ENCODE data around the gene REC8. TPM values are rescaled to one million over a fixed set of nuclear protein-coding genes. Genes with fewer than 3 reads are reported as not detected.
A peak's percentile ranks its signal among the peaks of the same experiment; 100 is the strongest.

Gene REC8
- total RNA-seq, 5 donors from 2014 or later (not counting 1 experiment from before 2014, with no cell fraction given) = 32.4 to 82.5 (median 41.5) TPM

DNA sequence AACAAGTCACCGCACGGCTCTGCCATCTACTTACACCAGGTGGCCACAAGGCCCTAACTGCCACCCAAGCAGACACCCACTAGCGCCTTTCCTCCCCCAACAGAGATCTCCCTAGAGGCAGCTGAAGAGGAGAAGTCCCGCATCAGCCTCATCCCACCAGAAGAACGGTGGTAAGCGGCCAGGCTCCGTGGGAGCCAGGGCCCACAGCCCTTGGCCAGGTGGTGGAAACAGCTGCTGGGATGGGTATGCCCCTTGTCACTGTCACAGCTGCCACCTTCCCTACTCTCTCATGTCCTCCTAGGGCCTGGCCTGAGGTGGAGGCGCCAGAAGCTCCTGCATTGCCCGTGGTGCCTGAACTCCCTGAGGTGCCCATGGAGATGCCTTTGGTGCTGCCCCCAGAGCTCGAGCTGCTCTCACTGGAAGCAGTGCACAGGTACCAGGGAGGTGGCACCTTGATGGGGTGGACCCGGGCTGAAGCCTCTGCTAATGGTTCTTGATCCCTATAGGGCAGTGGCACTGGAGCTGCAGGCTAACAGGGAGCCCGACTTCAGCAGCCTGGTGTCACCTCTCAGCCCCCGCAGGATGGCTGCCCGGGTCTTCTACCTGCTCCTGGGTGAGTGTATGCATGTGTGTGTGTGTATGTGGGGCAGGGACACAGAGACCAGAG is 7.5 kb downstream of the REC8 start:
- ChIA-PET CTCF (no interaction called here), POLR2A (interaction anchor here in 1 of 2 donors (0.6 kb wide), 1 partner anchor 8 kb away, joined by 9 read pairs; no protein-coding TSS in a partner anchor)
- peaks cover 0 to 9% (median 0%) of the 10 kb centered on the region in 3 donors for H3K4me1 Mint-ChIP-seq
- H3K36me3 Mint-ChIP-seq = peaks cover 41% of the 10 kb centered on the region
- H3K27me3 ChIP-seq (replicated peaks in 1 of 2; ENCODE audit: control insufficient read depth in 2 of 2, extremely low read depth in 1 of 2, insufficient read depth in 2 of 2, low read length in 1 of 2) = no peaks in the 10 kb centered on the region
- no peaks in the 10 kb centered on the region for H3K4me1 ChIP-seq (ENCODE audit: control insufficient read depth in 1 of 2, extremely low read depth in 1 of 2, insufficient read depth in 2 of 2, low read length in 2 of 2)
- 91% methylated on average over 11 of the region's 14 CpGs for WGBS (ENCODE audit: insufficient coverage)
- no peak overlapping the region for H3K4me3 ChIP-seq (ENCODE audit: control insufficient read depth in 1 of 2, extremely low read depth in 1 of 2, low read length in 1 of 2)
- H3K9me3 ChIP-seq = no peaks in the 10 kb centered on the region
- peak overlapping the region; percentile 17 to 66 for H3K27ac Mint-ChIP-seq
- ATAC-seq (replicated peaks in 1 of 4) (no peak), DNase-seq (no peak)
- no peaks in the 10 kb centered on the region for H3K9me3 Mint-ChIP-seq
- no peak overlapping the region for H3K4me3 Mint-ChIP-seq
- peaks cover 30 to 79% of the 10 kb centered on the region in 2 donors for H3K36me3 ChIP-seq (ENCODE audit: control insufficient read depth in 2 of 2, extremely low read depth in 1 of 2, insufficient read depth in 1 of 2, low read length in 1 of 2)
- no peaks in the 10 kb centered on the region for H3K27me3 Mint-ChIP-seq
- no peak overlapping the region for H3K27ac ChIP-seq (ENCODE audit: low read length)

- WGBS (ENCODE audit: insufficient coverage) = 93% methylated on average over 11 of the region's 18 CpGs
- Mint-ChIP-seq H3K27ac (peak overlapping the region; percentile 63 to 77), H3K27me3 (no peaks in the 10 kb centered on the region), H3K9me3 (no peaks in the 10 kb centered on the region), H3K4me3 (no peak overlapping the region), H3K4me1 (peaks cover 0 to 2% (median 0%) of the 10 kb centered on the region in 3 donors), H3K36me3 (peaks cover 35% of the 10 kb centered on the region)
- peaks cover 36 to 86% of the 10 kb centered on the region in 2 donors for H3K36me3 ChIP-seq (ENCODE audit: control insufficient read depth in 2 of 2, extremely low read depth in 1 of 2, insufficient read depth in 1 of 2, low read length in 1 of 2)
- H3K4me1 ChIP-seq (ENCODE audit: control insufficient read depth in 1 of 2, extremely low read depth in 1 of 2, insufficient read depth in 2 of 2, low read length in 2 of 2) = no peaks in the 10 kb centered on the region
- DNase-seq = no peak
- CTCF ChIA-PET = no interaction called here
- H3K27me3 ChIP-seq (replicated peaks in 1 of 2; ENCODE audit: control insufficient read depth in 2 of 2, extremely low read depth in 1 of 2, insufficient read depth in 2 of 2, low read length in 1 of 2) = no peaks in the 10 kb centered on the region
- POLR2A ChIA-PET = interaction anchor here in 1 of 2 donors (0.6 kb wide), 1 partner anchor 9 kb away, joined by 9 read pairs; no protein-coding TSS in a partner anchor
- no peaks in the 10 kb centered on the region for H3K9me3 ChIP-seq
- no peak overlapping the region for H3K4me3 ChIP-seq (ENCODE audit: control insufficient read depth in 1 of 2, extremely low read depth in 1 of 2, low read length in 1 of 2)
- no peak overlapping the region for H3K27ac ChIP-seq (ENCODE audit: low read length)
- ATAC-seq (replicated peaks in 1 of 4) = no peak
Measured at GRCh38 chr14:24179961-24180796, 8.3 kb downstream of the REC8 start.

- ATAC-seq (replicated peaks in 1 of 4) (no peak), DNase-seq (no peak)
- no peak overlapping the region for H3K27ac ChIP-seq (ENCODE audit: low read length)
- Mint-ChIP-seq H3K4me3 (no peak overlapping the region), H3K4me1 (peaks cover 0 to 3% (median 0%) of the 10 kb centered on the region in 3 donors), H3K27me3 (no peaks in the 10 kb centered on the region), H3K36me3 (peaks cover 37% of the 10 kb centered on the region), H3K27ac (peak overlapping the region in 1 of 2 donors; percentile 77), H3K9me3 (no peaks in the 10 kb centered on the region)
- H3K4me1 ChIP-seq (ENCODE audit: control insufficient read depth in 1 of 2, extremely low read depth in 1 of 2, insufficient read depth in 2 of 2, low read length in 2 of 2) = peaks cover 0 to under 1% of the 10 kb centered on the region in 2 experiments
- H3K27me3 ChIP-seq (replicated peaks in 1 of 2; ENCODE audit: control insufficient read depth in 2 of 2, extremely low read depth in 1 of 2, insufficient read depth in 2 of 2, low read length in 1 of 2) = no peaks in the 10 kb centered on the region
- 93% methylated on average over 16 of the region's 19 CpGs for WGBS (ENCODE audit: insufficient coverage)
- no peaks in the 10 kb centered on the region for H3K9me3 ChIP-seq
- POLR2A ChIA-PET = interaction anchor here in 1 of 2 donors (0.6 to 0.8 kb wide), 2 partner anchors 61 to 70 kb away, joined by 3 to 7 read pairs; no protein-coding TSS in a partner anchor
- peaks cover 38 to 98% of the 10 kb centered on the region in 2 donors for H3K36me3 ChIP-seq (ENCODE audit: control insufficient read depth in 2 of 2, extremely low read depth in 1 of 2, insufficient read depth in 1 of 2, low read length in 1 of 2)
- no peak overlapping the region for H3K4me3 ChIP-seq (ENCODE audit: control insufficient read depth in 1 of 2, extremely low read depth in 1 of 2, low read length in 1 of 2)
- CTCF ChIA-PET = no interaction called here
Measured at GRCh38 chr14:24181371-24182077, 9.6 kb downstream of the REC8 start.

GRCh38 chr14:24182110-24182882 is 10.4 kb downstream of the REC8 start:
- Histone ChIP-seq H3K4me1 (ENCODE audit: control insufficient read depth in 1 of 2, extremely low read depth in 1 of 2, insufficient read depth in 2 of 2, low read length in 2 of 2) (peaks cover 0 to 9% of the 10 kb centered on the region in 2 experiments), H3K27me3 (replicated peaks in 1 of 2; ENCODE audit: control insufficient read depth in 2 of 2, extremely low read depth in 1 of 2, insufficient read depth in 2 of 2, low read length in 1 of 2) (no peaks in the 10 kb centered on the region), H3K27ac (ENCODE audit: low read length) (no peak overlapping the region), H3K9me3 (no peaks in the 10 kb centered on the region), H3K36me3 (ENCODE audit: control insufficient read depth in 2 of 2, extremely low read depth in 1 of 2, insufficient read depth in 1 of 2, low read length in 1 of 2) (peaks cover 34 to 95% of the 10 kb centered on the region in 2 donors), H3K4me3 (ENCODE audit: control insufficient read depth in 1 of 2, extremely low read depth in 1 of 2, low read length in 1 of 2) (no peak overlapping the region)
- Mint-ChIP-seq H3K4me3 (no peak overlapping the region), H3K4me1 (peaks cover 5 to 8% (median 6%) of the 10 kb centered on the region in 3 donors), H3K9me3 (no peaks in the 10 kb centered on the region), H3K27me3 (no peaks in the 10 kb centered on the region), H3K36me3 (peaks cover 39% of the 10 kb centered on the region), H3K27ac (peak overlapping the region in 1 of 2 donors; percentile 50)
- no peak for ATAC-seq (replicated peaks in 1 of 4)
- 92% methylated on average over 11 of the region's 14 CpGs for WGBS (ENCODE audit: insufficient coverage)
- CTCF ChIA-PET = no interaction called here
- DNase-seq = no peak
- POLR2A ChIA-PET = no interaction called here

DNA sequence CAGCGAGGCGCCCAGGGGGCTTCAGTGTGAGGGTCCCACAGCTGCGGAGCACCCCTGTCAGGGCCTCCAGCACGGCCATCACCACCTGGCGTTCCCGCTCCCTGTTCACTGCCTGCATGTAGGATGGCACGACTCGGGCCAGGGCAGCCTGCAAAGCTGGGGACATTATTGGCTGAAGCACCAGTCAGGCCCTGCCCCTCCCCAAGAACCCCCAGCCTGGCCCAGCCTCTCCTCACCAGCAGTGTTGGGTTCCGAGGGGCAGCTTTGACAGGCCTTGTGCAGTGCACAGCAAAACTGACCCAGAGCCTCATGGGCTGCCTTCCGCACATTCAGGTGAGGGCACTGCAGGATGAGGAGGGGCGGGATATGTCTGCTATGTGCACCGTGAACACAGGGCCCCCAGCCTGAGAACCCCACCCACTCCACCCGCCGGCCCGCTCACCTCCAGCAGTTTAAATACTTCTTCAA is 11.2 kb downstream of the REC8 start:
- 98% methylated on average over 9 of the region's 15 CpGs for WGBS (ENCODE audit: insufficient coverage)
- CTCF ChIA-PET = interaction anchor here in 1 of 2 donors (1.1 kb wide), 1 partner anchor 21 kb away, joined by 4 read pairs; no protein-coding TSS in a partner anchor
- Histone ChIP-seq H3K27me3 (replicated peaks in 1 of 2; ENCODE audit: control insufficient read depth in 2 of 2, extremely low read depth in 1 of 2, insufficient read depth in 2 of 2, low read length in 1 of 2) (no peaks in the 10 kb centered on the region), H3K4me1 (ENCODE audit: control insufficient read depth in 1 of 2, extremely low read depth in 1 of 2, insufficient read depth in 2 of 2, low read length in 2 of 2) (peaks cover 3 to 16% of the 10 kb centered on the region in 2 experiments), H3K9me3 (no peaks in the 10 kb centered on the region), H3K4me3 (ENCODE audit: control insufficient read depth in 1 of 2, extremely low read depth in 1 of 2, low read length in 1 of 2) (no peak overlapping the region), H3K36me3 (ENCODE audit: control insufficient read depth in 2 of 2, extremely low read depth in 1 of 2, insufficient read depth in 1 of 2, low read length in 1 of 2) (peaks cover 34 to 87% of the 10 kb centered on the region in 2 donors), H3K27ac (ENCODE audit: low read length) (no peak overlapping the region)
- Mint-ChIP-seq H3K4me3 (no peak overlapping the region), H3K9me3 (no peaks in the 10 kb centered on the region), H3K27ac (no peak overlapping the region), H3K27me3 (no peaks in the 10 kb centered on the region), H3K36me3 (peaks cover 39% of the 10 kb centered on the region), H3K4me1 (peaks cover 12 to 15% (median 13%) of the 10 kb centered on the region in 3 donors)
- POLR2A ChIA-PET = no interaction called here
- ATAC-seq (replicated peaks in 1 of 4) (no peak), DNase-seq (no peak)
